H9 (cell line): Measurements from ENCODE around the gene OPTN. TPM values are rescaled to one million over a fixed set of nuclear protein-coding genes. Genes with fewer than 3 reads are reported as not detected.

Experiments used
- DNase-seq: peaks from one replicate; pipeline ENCODE4 v3.0.0-alpha.2; 2017
- H2AFZ ChIP-seq: one replicate; pipeline ENCODE4 v1.6.1; 2013; ENCODE audit warnings: mild to moderate bottlenecking, low read length, control low read depth, moderate library complexity
- H2AK5ac ChIP-seq: 2 replicates; pipeline ENCODE4 v1.6.1; 2013; ENCODE audit warnings: low read length, control low read depth, mixed read lengths; ENCODE audit not compliant: insufficient read length
- H2BK120ac ChIP-seq: one replicate; pipeline ENCODE4 v1.6.1; 2013; ENCODE audit warnings: low read depth, mild to moderate bottlenecking, low read length, control low read depth, inconsistent platforms; ENCODE audit not compliant: poor library complexity, severe bottlenecking
- H2BK12ac ChIP-seq: 2 replicates; pipeline ENCODE4 v1.6.1; 2013; ENCODE audit warnings: low read length, control low read depth, mixed read lengths, low read depth; ENCODE audit not compliant: insufficient read length
- H2BK15ac ChIP-seq: 2 replicates; pipeline ENCODE4 v1.6.1; 2013; ENCODE audit warnings: low read depth, low read length, control low read depth
- H2BK20ac ChIP-seq: one replicate; pipeline ENCODE4 v1.6.1; 2013; ENCODE audit warnings: low read depth, mild to moderate bottlenecking, low read length, control low read depth, inconsistent platforms; ENCODE audit not compliant: poor library complexity, severe bottlenecking
- H2BK5ac ChIP-seq: 2 replicates; pipeline ENCODE4 v1.6.1; 2013; ENCODE audit warnings: low read length, control low read depth, mixed read lengths; ENCODE audit not compliant: insufficient read length
- H3K14ac ChIP-seq: 2 replicates; pipeline ENCODE4 v1.6.1; 2013; ENCODE audit warnings: low read length, control low read depth; ENCODE audit not compliant: insufficient read depth
- H3K18ac ChIP-seq: 2 replicates; pipeline ENCODE4 v1.6.1; 2013; ENCODE audit warnings: low read depth, mild to moderate bottlenecking, mixed read lengths, low read length, control low read depth; ENCODE audit not compliant: insufficient read length
- H3K23ac ChIP-seq: 2 replicates; pipeline ENCODE4 v1.6.1; 2013; ENCODE audit warnings: low read length, control low read depth, mixed read lengths, low read depth; ENCODE audit not compliant: insufficient read length
- H3K23me2 ChIP-seq: 2 replicates; pipeline ENCODE4 v1.6.1; 2013; ENCODE audit warnings: low read depth, mild to moderate bottlenecking, mixed read lengths, low read length, control low read depth; ENCODE audit not compliant: insufficient read length, poor library complexity, severe bottlenecking
- H3K27ac ChIP-seq: 2 replicates; pipeline ENCODE4 v1.5.1; 2013; ENCODE audit warnings: low read length, control low read depth, mixed read lengths, low read depth; ENCODE audit not compliant: insufficient read length
- H3K27me3 ChIP-seq: 2 replicates; pipeline ENCODE4 v1.6.1; 2013; ENCODE audit warnings: low read length, control low read depth, inconsistent platforms; ENCODE audit not compliant: insufficient read depth
- H3K4ac ChIP-seq: 2 replicates; pipeline ENCODE4 v1.6.1; 2013; ENCODE audit warnings: low read depth, mild to moderate bottlenecking, control low read depth, inconsistent platforms, low read length, moderate library complexity
- H3K4me1 ChIP-seq: 2 replicates; pipeline ENCODE4 v1.6.1; 2013; ENCODE audit warnings: low read length, control low read depth, inconsistent platforms; ENCODE audit not compliant: insufficient read depth
- H3K4me2 ChIP-seq: 2 replicates; pipeline ENCODE4 v1.6.1; 2013; ENCODE audit warnings: low read length, control low read depth, mixed read lengths; ENCODE audit not compliant: insufficient read length, insufficient read depth
- H3K56ac ChIP-seq: 2 replicates; pipeline ENCODE4 v1.6.1; 2013; ENCODE audit warnings: low read depth, mild to moderate bottlenecking, mixed read lengths, low read length, control low read depth; ENCODE audit not compliant: insufficient read length
- H3K79me1 ChIP-seq: 2 replicates; pipeline ENCODE4 v1.6.1; 2013; ENCODE audit warnings: low read depth, mild to moderate bottlenecking, moderate library complexity, low read length, control low read depth, inconsistent platforms; ENCODE audit not compliant: insufficient read depth, poor library complexity, severe bottlenecking
- H3K79me2 ChIP-seq: 2 replicates; pipeline ENCODE4 v1.6.1; 2013; ENCODE audit warnings: low read length, control low read depth, inconsistent platforms; ENCODE audit not compliant: insufficient read depth
- H3K9ac ChIP-seq: 2 replicates; pipeline ENCODE4 v1.6.1; 2013; ENCODE audit warnings: low read length, control low read depth, mixed read lengths; ENCODE audit not compliant: insufficient read length; ENCODE audit errors: extremely low read depth
- H3K9me3 ChIP-seq: one replicate; pipeline ENCODE4 v1.6.1; 2013; ENCODE audit warnings: low read depth, low read length, inconsistent platforms; ENCODE audit not compliant: control insufficient read depth
- H3T11ph ChIP-seq: one replicate; pipeline ENCODE4 v1.6.1; 2013; ENCODE audit warnings: mild to moderate bottlenecking, low read length, control low read depth, inconsistent platforms
- H4K20me1 ChIP-seq: one replicate; pipeline ENCODE4 v1.6.1; 2013; ENCODE audit not compliant: control insufficient read depth, insufficient read length, insufficient read depth
- H4K5ac ChIP-seq: 2 replicates; pipeline ENCODE4 v1.6.1; 2013; ENCODE audit warnings: low read depth, mild to moderate bottlenecking, mixed read lengths, low read length, control low read depth; ENCODE audit not compliant: insufficient read length
- H4K8ac ChIP-seq: replicated peaks from 2 replicates; pipeline ENCODE4 v1.6.1; 2013; ENCODE audit warnings: low read length, control low read depth, mixed read lengths, low read depth; ENCODE audit not compliant: insufficient read length
- H4K91ac ChIP-seq: 2 replicates; pipeline ENCODE4 v1.6.1; 2013; ENCODE audit warnings: low read depth, mild to moderate bottlenecking, moderate library complexity, mixed read lengths, low read length, control low read depth; ENCODE audit not compliant: insufficient read length
- H3K27ac Mint-ChIP-seq, 3 experiments: 2 replicates in 2 of 3; 3 replicates in 1 of 3; pipeline ENCODE4 v1.8.0; 2020 to 2021; ENCODE audit warnings: mixed read lengths in 3 of 3, mild to moderate bottlenecking in 1 of 3, moderate library complexity in 1 of 3
- H3K27me3 Mint-ChIP-seq: 2 replicates; pipeline ENCODE4 v1.8.0; 2021; ENCODE audit warnings: low read depth, mild to moderate bottlenecking, moderate library complexity, mixed read lengths
- H3K36me3 Mint-ChIP-seq, 3 experiments: 2 replicates in 2 of 3; 3 replicates in 1 of 3; pipeline ENCODE4 v1.8.0; 2020 to 2021; ENCODE audit warnings: low read depth in 3 of 3, mixed read lengths in 3 of 3; ENCODE audit not compliant: insufficient read depth in 1 of 3
- H3K4me1 Mint-ChIP-seq, 2 experiments: 2 replicates each; pipeline ENCODE4 v1.8.0; 2020; ENCODE audit warnings: mixed read lengths in 2 of 2
- H3K4me3 Mint-ChIP-seq, 2 experiments: 2 replicates in 1 of 2; 3 replicates in 1 of 2; pipeline ENCODE4 v1.8.0; 2020 to 2021; ENCODE audit warnings: mild to moderate bottlenecking in 2 of 2, mixed read lengths in 2 of 2, moderate library complexity in 1 of 2
- H3K9me3 Mint-ChIP-seq, 2 experiments: 2 replicates in 1 of 2; 3 replicates in 1 of 2; pipeline ENCODE4 v1.8.0; 2020; ENCODE audit warnings: mild to moderate bottlenecking in 2 of 2, mixed read lengths in 2 of 2, moderate library complexity in 1 of 2
- WGBS: extraction: QIAGEN DNeasy Blood & Tissue Kit; methylation state at CpG from one replicate; pipeline ENCODE4 v1.1.7; 2013; ENCODE audit warnings: missing lambda C conversion rate, low lambda C conversion rate, mixed read lengths; ENCODE audit not compliant: insufficient read length; ENCODE audit errors: extremely low coverage; 5-methylcytosine and 5-hydroxymethylcytosine counted together
- total RNA-seq: library from RNA; stranded (reverse); gene quantifications from 2 replicates; pipeline ENCODE4 v1.2.1, GENCODE V29; 2021
- TF ChIP-seq, protein P1 (sequence below): fragments of 200-600 bp; sonication (generic); conservative IDR thresholded peaks from 3 replicates; pipeline ENCODE4 v1.8.0; 2021; ENCODE audit warnings: antibody characterized with exemption, mild to moderate bottlenecking

The OPTN gene
- total RNA-seq, 1 experiment from 2014 or later: 16.1 TPM

DNA sequence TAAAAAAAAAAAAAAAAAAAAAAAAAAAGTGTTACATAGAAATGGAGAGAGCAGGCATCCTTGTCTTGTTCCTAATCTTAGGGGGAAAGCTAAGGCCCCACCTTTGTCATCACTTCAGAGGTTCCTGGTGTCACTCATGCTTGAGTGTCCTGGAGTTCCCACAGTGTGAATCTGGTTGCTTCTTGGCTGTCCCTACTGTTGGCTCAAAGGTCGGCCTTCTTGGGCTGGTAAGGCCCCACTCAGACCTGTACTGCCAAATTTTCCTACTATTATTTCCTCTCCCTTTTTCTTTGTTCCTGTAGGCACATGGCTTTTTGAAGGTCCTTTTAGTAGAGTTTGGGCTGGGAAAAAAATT lies 21.5 kb downstream of the OPTN start:
- Histone ChIP-seq H4K5ac (no peak overlapping the region), H3K14ac (no peak overlapping the region), H3K23ac (no peak overlapping the region), H3K27me3 (no peaks in the 10 kb centered on the region), H3K56ac (no peak overlapping the region), H2BK20ac (no peak overlapping the region), H2AK5ac (no peak overlapping the region), H2AFZ (no peak overlapping the region), H2BK120ac (no peak overlapping the region), H2BK15ac (no peak overlapping the region), H3K4me2 (no peak overlapping the region), H3K27ac (no peak overlapping the region), H4K8ac (no peak overlapping the region), H3K79me1 (no peaks in the 10 kb centered on the region), H3T11ph (no peak overlapping the region), H2BK5ac (no peak overlapping the region), H4K20me1 (no peaks in the 10 kb centered on the region), H3K4me1 (no peaks in the 10 kb centered on the region; the same call in 1 of the 2 replicates), H3K9ac (no peak overlapping the region), H3K4ac (no peak overlapping the region), H3K23me2 (no peaks in the 10 kb centered on the region), H4K91ac (no peak overlapping the region), H2BK12ac (no peak overlapping the region), H3K9me3 (no peaks in the 10 kb centered on the region), H3K18ac (no peak overlapping the region), H3K79me2 (no peaks in the 10 kb centered on the region)
- peaks cover 6 to 13% of the 10 kb centered on the region in 2 experiments for H3K4me1 Mint-ChIP-seq
- H3K27ac Mint-ChIP-seq: no peak overlapping the region
- no CpG with 5 or more reads among the region's 1 CpG for WGBS
- TF ChIP-seq, protein P1, sequence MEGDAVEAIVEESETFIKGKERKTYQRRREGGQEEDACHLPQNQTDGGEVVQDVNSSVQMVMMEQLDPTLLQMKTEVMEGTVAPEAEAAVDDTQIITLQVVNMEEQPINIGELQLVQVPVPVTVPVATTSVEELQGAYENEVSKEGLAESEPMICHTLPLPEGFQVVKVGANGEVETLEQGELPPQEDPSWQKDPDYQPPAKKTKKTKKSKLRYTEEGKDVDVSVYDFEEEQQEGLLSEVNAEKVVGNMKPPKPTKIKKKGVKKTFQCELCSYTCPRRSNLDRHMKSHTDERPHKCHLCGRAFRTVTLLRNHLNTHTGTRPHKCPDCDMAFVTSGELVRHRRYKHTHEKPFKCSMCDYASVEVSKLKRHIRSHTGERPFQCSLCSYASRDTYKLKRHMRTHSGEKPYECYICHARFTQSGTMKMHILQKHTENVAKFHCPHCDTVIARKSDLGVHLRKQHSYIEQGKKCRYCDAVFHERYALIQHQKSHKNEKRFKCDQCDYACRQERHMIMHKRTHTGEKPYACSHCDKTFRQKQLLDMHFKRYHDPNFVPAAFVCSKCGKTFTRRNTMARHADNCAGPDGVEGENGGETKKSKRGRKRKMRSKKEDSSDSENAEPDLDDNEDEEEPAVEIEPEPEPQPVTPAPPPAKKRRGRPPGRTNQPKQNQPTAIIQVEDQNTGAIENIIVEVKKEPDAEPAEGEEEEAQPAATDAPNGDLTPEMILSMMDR: no peak
- no peaks in the 10 kb centered on the region for H3K27me3 Mint-ChIP-seq
- no peak overlapping the region for H3K4me3 Mint-ChIP-seq
- no peaks in the 10 kb centered on the region for H3K9me3 Mint-ChIP-seq
- H3K36me3 Mint-ChIP-seq: peaks cover 3 to 41% (median 23%) of the 10 kb centered on the region in 3 experiments; a peak in 6 of 7 replicates
- no peak for DNase-seq
